Measurements from ENCODE around the gene FECH. TPM values are rescaled to one million over a fixed set of nuclear protein-coding genes. Genes with fewer than 3 reads are reported as not detected.

FECH gene
- total and polyA plus RNA-seq, 2 donors (not counting 1 experiment from before 2014, with no cell fraction given), result 5.8 to 10.4 TPM

DNA sequence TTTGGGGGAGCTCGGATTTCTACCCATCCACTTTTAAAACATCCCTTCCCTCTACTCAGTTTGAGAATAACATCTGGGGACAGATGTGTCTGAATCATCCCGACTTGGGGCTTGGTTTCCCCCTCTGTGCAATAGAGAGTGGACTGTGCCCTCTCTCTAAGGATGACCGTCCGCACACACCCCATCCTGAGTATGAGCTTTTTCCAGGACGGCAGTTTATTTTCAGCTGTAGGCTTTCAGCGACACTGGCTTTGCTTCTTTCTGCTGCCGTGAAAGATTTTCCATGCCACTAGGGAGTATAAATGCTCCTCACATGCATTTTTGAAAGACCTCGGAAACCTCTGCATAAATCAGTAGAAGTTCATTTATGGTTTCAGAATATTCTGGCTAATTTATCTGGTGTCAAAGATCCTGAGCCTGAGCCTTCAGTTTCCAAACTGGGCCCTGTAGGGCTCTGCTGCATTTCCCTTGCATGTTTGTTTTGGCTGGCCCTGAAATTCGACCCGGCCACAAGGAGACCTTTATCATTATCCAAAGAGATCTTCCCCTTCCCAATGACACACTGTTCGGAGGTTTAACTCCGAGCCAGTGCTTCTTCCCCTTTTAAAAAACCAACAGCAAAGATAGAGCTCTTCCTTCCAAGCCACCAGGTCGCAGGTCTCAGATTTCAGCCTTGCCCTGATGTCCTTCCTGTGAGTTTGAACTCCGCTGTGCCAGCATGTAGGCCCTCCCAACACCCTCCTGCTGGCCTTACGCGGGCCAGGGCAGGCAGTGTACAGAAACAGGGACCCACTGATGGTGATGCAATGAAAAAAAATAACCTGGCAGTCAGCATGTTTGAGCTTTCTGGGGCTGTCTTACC is 53.3 kb downstream of the FECH start:
- H3K27me3 ChIP-seq (replicated peaks in 1 of 4; ENCODE audit: control extremely low read depth in 1 of 4, control insufficient read depth in 3 of 4, insufficient read depth in 4 of 4, low read length in 3 of 4), result peaks cover 0 to 4% (median 0%) of the 10 kb centered on the region in 4 experiments
- intact Hi-C loops (cut with micrococcal nuclease), result no loop called here
- no peak overlapping the region for H3K9ac ChIP-seq (ENCODE audit: low read length)
- no peaks in the 10 kb centered on the region for H3K9me3 ChIP-seq (ENCODE audit: control extremely low read depth in 1 of 3, control insufficient read depth in 2 of 3, insufficient read depth in 1 of 3, low read length in 2 of 3)
- TF ChIP-seq, protein P1, sequence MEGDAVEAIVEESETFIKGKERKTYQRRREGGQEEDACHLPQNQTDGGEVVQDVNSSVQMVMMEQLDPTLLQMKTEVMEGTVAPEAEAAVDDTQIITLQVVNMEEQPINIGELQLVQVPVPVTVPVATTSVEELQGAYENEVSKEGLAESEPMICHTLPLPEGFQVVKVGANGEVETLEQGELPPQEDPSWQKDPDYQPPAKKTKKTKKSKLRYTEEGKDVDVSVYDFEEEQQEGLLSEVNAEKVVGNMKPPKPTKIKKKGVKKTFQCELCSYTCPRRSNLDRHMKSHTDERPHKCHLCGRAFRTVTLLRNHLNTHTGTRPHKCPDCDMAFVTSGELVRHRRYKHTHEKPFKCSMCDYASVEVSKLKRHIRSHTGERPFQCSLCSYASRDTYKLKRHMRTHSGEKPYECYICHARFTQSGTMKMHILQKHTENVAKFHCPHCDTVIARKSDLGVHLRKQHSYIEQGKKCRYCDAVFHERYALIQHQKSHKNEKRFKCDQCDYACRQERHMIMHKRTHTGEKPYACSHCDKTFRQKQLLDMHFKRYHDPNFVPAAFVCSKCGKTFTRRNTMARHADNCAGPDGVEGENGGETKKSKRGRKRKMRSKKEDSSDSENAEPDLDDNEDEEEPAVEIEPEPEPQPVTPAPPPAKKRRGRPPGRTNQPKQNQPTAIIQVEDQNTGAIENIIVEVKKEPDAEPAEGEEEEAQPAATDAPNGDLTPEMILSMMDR (IDR thresholded peaks at IDR 0.05), result no peak
- no peak for TF ChIP-seq EZH2 (IDR thresholded peaks at IDR 0.05; ENCODE audit: borderline replicate concordance, insufficient read depth, low read depth, low read length, poor library complexity, severe bottlenecking)
- no peaks in the 10 kb centered on the region for H3K4me1 ChIP-seq (ENCODE audit: control insufficient read depth in 2 of 2, insufficient read depth in 2 of 2, low read length in 2 of 2)
- no peak overlapping the region for H3K4me3 ChIP-seq (ENCODE audit: control extremely low read depth in 1 of 5, extremely low read depth in 1 of 5, insufficient read depth in 1 of 5, low read depth in 2 of 5, low read length in 4 of 5)
- no peak overlapping the region for H3K27ac ChIP-seq (ENCODE audit: low read length in 2 of 2)
- no peaks in the 10 kb centered on the region for H4K20me1 ChIP-seq (ENCODE audit: control insufficient read depth, insufficient read depth, low read length, poor library complexity, severe bottlenecking)
- peaks cover 4% of the 10 kb centered on the region for H3K27me3 Mint-ChIP-seq
- no peak overlapping the region for H2AFZ ChIP-seq (ENCODE audit: insufficient read depth, low read depth, low read length, poor library complexity, severe bottlenecking)
- POLR2A ChIA-PET, result no interaction called here
- ATAC-seq (ENCODE audit: low read depth), result no peak
- no peak for DNase-seq
- H3K36me3 ChIP-seq (replicated peaks in 1 of 2; ENCODE audit: control extremely low read depth in 1 of 2, control insufficient read depth in 1 of 2, extremely low read depth in 1 of 2, insufficient read depth in 2 of 2, low read length in 1 of 2), result no peaks in the 10 kb centered on the region
- H3K4me2 ChIP-seq (replicated peaks; ENCODE audit: low read depth, low read length, poor library complexity, severe bottlenecking), result no peak overlapping the region
- no peak overlapping the region for H3K27ac Mint-ChIP-seq
- H3K4me3 Mint-ChIP-seq, result no peak overlapping the region
- H3K79me2 ChIP-seq (ENCODE audit: control insufficient read depth, insufficient read depth, low read length), result no peaks in the 10 kb centered on the region
- 83% methylated on average over 13 of the region's 16 CpGs for WGBS (ENCODE audit: insufficient coverage)
- no peaks in the 10 kb centered on the region for H3K9me3 Mint-ChIP-seq (ENCODE audit: insufficient read depth)
- H3K4me1 Mint-ChIP-seq, result no peaks in the 10 kb centered on the region
- CTCF ChIA-PET, result interaction anchor here (1.4 kb wide), 1 partner anchor 13 kb away, joined by 3 read pairs; no protein-coding TSS in a partner anchor

DNA sequence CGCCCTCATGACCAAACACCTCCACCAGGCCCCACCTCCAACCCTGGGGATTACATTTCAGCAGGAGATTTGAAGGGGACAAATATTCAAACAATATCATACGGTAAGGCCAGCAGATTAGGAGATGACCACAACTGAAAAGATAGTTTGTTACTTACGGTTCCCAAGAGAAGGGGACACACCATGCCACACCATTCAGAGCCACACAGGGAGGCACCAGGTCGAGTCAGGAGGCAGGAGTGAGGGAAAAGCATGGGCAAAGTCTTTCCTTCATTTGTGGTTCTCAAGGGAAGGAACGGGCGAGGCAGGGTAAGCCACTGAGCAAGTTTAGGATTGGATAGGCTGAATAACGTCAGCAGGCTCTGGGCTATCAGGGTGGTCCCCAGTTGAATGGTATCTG is 57.4 kb downstream of the FECH start:
- 85% methylated on average over 6 of the region's 7 CpGs for WGBS (ENCODE audit: insufficient coverage)
- no peak overlapping the region for H2AFZ ChIP-seq (ENCODE audit: insufficient read depth, low read depth, low read length, poor library complexity, severe bottlenecking)
- H3K9ac ChIP-seq (ENCODE audit: low read length), result no peak overlapping the region
- H3K4me3 ChIP-seq (ENCODE audit: control extremely low read depth in 1 of 5, extremely low read depth in 1 of 5, insufficient read depth in 1 of 5, low read depth in 2 of 5, low read length in 4 of 5), result no peak overlapping the region
- intact Hi-C loops (cut with micrococcal nuclease), result no loop called here
- no peaks in the 10 kb centered on the region for H3K79me2 ChIP-seq (ENCODE audit: control insufficient read depth, insufficient read depth, low read length)
- Mint-ChIP-seq H3K4me3 (no peak overlapping the region), H3K4me1 (no peaks in the 10 kb centered on the region), H3K27ac (no peak overlapping the region), H3K27me3 (peaks cover 4% of the 10 kb centered on the region), H3K9me3 (ENCODE audit: insufficient read depth) (no peaks in the 10 kb centered on the region)
- ATAC-seq (ENCODE audit: low read depth) (no peak), DNase-seq (no peak)
- ChIA-PET CTCF (no interaction called here), POLR2A (no interaction called here)
- H3K4me1 ChIP-seq (ENCODE audit: control insufficient read depth in 2 of 2, insufficient read depth in 2 of 2, low read length in 2 of 2), result no peaks in the 10 kb centered on the region
- peaks cover 0 to 4% (median 0%) of the 10 kb centered on the region in 4 experiments for H3K27me3 ChIP-seq (replicated peaks in 1 of 4; ENCODE audit: control extremely low read depth in 1 of 4, control insufficient read depth in 3 of 4, insufficient read depth in 4 of 4, low read length in 3 of 4)
- H3K36me3 ChIP-seq (replicated peaks in 1 of 2; ENCODE audit: control extremely low read depth in 1 of 2, control insufficient read depth in 1 of 2, extremely low read depth in 1 of 2, insufficient read depth in 2 of 2, low read length in 1 of 2), result no peaks in the 10 kb centered on the region
- no peak for TF ChIP-seq EZH2 (IDR thresholded peaks at IDR 0.05; ENCODE audit: borderline replicate concordance, insufficient read depth, low read depth, low read length, poor library complexity, severe bottlenecking)
- TF ChIP-seq, protein P1 (IDR thresholded peaks at IDR 0.05), result no peak
- no peaks in the 10 kb centered on the region for H3K9me3 ChIP-seq (ENCODE audit: control extremely low read depth in 1 of 3, control insufficient read depth in 2 of 3, insufficient read depth in 1 of 3, low read length in 2 of 3)
- no peaks in the 10 kb centered on the region for H4K20me1 ChIP-seq (ENCODE audit: control insufficient read depth, insufficient read depth, low read length, poor library complexity, severe bottlenecking)
- H3K27ac ChIP-seq (ENCODE audit: low read length in 2 of 2), result no peak overlapping the region
- no peak overlapping the region for H3K4me2 ChIP-seq (replicated peaks; ENCODE audit: low read depth, low read length, poor library complexity, severe bottlenecking)

Data from B cell (primary cell).